Measurements from ENCODE around the gene SIPA1L3. TPM values are rescaled to one million over a fixed set of nuclear protein-coding genes. Genes with fewer than 3 reads are reported as not detected.

The SIPA1L3 gene
- polyA plus RNA-seq, 2 of the 4 experiments (the other 2 are of a cell fraction): 28.9 to 50.6 TPM

- TF ChIP-seq, protein P1, sequence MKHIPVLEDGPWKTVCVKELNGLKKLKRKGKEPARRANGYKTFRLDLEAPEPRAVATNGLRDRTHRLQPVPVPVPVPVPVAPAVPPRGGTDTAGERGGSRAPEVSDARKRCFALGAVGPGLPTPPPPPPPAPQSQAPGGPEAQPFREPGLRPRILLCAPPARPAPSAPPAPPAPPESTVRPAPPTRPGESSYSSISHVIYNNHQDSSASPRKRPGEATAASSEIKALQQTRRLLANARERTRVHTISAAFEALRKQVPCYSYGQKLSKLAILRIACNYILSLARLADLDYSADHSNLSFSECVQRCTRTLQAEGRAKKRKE (CRISPR knock-in tag; IDR thresholded peaks at IDR 0.05; ENCODE audit: low read depth): peak; percentile 85; the same call in 1 of the 2 replicates
- no peak for TF ChIP-seq ZC3H11A (IDR thresholded peaks at IDR 0.05)
- TF ChIP-seq MAZ (IDR thresholded peaks at IDR 0.05; ENCODE audit: borderline replicate concordance, low read depth, low read length): no peak
- peak; percentile 31 for TF ChIP-seq TFCP2L1 (CRISPR knock-in tag; IDR thresholded peaks at IDR 0.05)
- peak; percentile 51 for TF ChIP-seq SMC3 (IDR thresholded peaks at IDR 0.05)
- TF ChIP-seq SREBF2 (IDR thresholded peaks at IDR 0.05): no peak
- TF ChIP-seq JUN (IDR thresholded peaks at IDR 0.05): peak; percentile 82 to 85
- peak; percentile 44; the same call in 1 of the 2 replicates for TF ChIP-seq ZNF302 (CRISPR knock-in tag; IDR thresholded peaks at IDR 0.05)
- peak; percentile 99 for TF ChIP-seq MAX (IDR thresholded peaks at IDR 0.05)
- 0 out of 2 replicates have a peak, but pooled peaks have one; percentile 27 for TF ChIP-seq PHF8 (IDR thresholded peaks at IDR 0.05; ENCODE audit: borderline replicate concordance, low read depth)
- TF ChIP-seq ELK1 (IDR thresholded peaks at IDR 0.05; ENCODE audit: low read depth, low read length): no peak
- TF ChIP-seq RAD21 (conservative IDR thresholded peaks at IDR 0.05 in 1 of 2, IDR thresholded peaks at IDR 0.05 in 1 of 2): peak; percentile 22 to 46
- 0 out of 2 replicates have a peak, but pooled peaks have one; percentile 44 for TF ChIP-seq FOSB (CRISPR knock-in tag; IDR thresholded peaks at IDR 0.05)
- peak; percentile 68 for TF ChIP-seq RFX5 (IDR thresholded peaks at IDR 0.05)
- no peak for TF ChIP-seq ESRRA (IDR thresholded peaks at IDR 0.05; ENCODE audit: borderline replicate concordance, low read length)
- TF ChIP-seq CEBPB (IDR thresholded peaks at IDR 0.05): no peak
- peak; percentile 62 for TF ChIP-seq JUNB (IDR thresholded peaks at IDR 0.05)
- TF ChIP-seq EHF (CRISPR knock-in tag; IDR thresholded peaks at IDR 0.05): peak; percentile 94
Observed at GRCh38 chr19:37931881-37932655, 25.1 kb downstream of the SIPA1L3 start (continued).

DNA sequence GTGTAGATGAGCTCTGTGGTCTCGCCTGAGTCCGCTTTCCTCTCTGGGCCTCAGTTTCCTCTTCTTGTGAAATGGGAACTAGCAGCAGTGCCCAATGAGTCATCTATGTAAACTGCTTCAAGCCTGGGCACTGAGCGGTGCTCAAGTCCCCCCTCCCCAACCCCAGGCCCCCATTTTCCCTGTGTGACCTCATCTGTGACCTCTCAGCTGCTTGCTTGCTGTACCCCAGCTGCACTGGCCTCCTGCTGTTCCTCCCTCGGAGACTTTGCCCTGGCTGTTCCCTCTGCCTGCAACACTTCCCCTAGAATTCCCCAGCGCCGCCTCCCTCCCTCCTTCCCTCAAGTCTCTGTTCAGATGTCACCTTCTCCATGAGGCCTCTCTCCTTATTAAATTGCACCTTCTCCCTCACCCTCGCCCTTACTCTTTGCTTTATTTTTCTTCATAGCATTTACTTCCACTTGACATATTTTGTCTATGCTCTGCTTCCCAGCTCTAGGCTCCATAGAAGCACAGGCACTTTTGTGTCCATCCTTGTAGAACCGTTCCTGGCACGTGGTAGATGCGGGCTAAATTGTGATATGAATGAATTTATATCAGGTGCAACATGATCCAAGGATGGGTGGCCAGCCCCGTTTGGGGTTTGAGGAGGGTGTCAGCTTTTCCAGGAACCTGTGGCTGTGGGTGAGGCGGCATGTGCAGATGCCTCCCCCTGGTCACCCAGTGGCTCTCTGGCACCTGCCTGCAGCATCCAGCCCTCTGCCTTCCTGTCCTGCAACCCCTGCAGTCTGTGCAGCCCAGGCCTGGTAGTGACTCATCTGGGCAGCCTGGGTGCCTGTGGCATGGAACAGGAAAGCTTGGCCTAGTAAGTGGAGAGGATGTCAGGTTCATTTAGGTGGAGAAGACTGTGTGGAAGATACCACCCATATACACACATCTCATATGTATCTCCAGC lies 26.3 kb downstream of the SIPA1L3 start:
- Histone ChIP-seq H3K4me1 (peaks cover 57% of the 10 kb centered on the region), H3K4me3 (peak overlapping the region; percentile 51), H3K9me3 (peaks cover 38% of the 10 kb centered on the region), H3K27ac (peak overlapping the region; percentile 88 to 95), H3K4me2 (peak overlapping the region; percentile 95)
- DNase-seq (ENCODE audit: low read depth in 1 of 2, low spot score in 1 of 2) (peak; percentile 78 to 88), FAIRE-seq (peak; percentile 92), ATAC-seq (peak; percentile 57 to 62)
- POLR2A ChIA-PET: interaction anchor here (0.8 to 4.2 kb wide), 15 partner anchors 8 to 147 kb away, joined by 3 to 57 read pairs (median 5); partner anchors contain the start of genes SIPA1L3 and WDR87
- 9% methylated on average over 12 of the region's 12 CpGs for WGBS (ENCODE audit: missing lambda C conversion rate)
- CTCF ChIA-PET: interaction anchor here (0.7 to 5.2 kb wide), 23 partner anchors 7 to 281 kb away, joined by 3 to 57 read pairs (median 5); partner anchors contain the start of genes SIPA1L3 and WDR87
- TF ChIP-seq HES2 (IDR thresholded peaks at IDR 0.05) (no peak), MYC (IDR thresholded peaks at IDR 0.05; ENCODE audit: borderline replicate concordance, low read length) (peak; percentile 77; the same call in 1 of the 2 replicates), HOXB5 (CRISPR knock-in tag; IDR thresholded peaks at IDR 0.05) (0 out of 2 replicates have a peak, but pooled peaks have one; percentile 18), HOXA7 (CRISPR knock-in tag; IDR thresholded peaks at IDR 0.05) (peak; percentile 77; the same call in 1 of the 2 replicates), E2F6 (IDR thresholded peaks at IDR 0.05; ENCODE audit: borderline replicate concordance, low read depth) (peak; percentile 72; the same call in 1 of the 2 replicates), MAX (IDR thresholded peaks at IDR 0.05) (peak; percentile 94), FOSL2 (IDR thresholded peaks at IDR 0.05) (peak; percentile 45; the same call in 1 of the 2 replicates), FOSL2 (CRISPR knock-in tag; IDR thresholded peaks at IDR 0.05) (peak; percentile 86), ELK1 (IDR thresholded peaks at IDR 0.05; ENCODE audit: low read depth, low read length) (no peak), JUNB (IDR thresholded peaks at IDR 0.05) (peak; percentile 10; the same call in 1 of the 2 replicates), FOSB (CRISPR knock-in tag; IDR thresholded peaks at IDR 0.05) (peak; percentile 57; the same call in 1 of the 2 replicates), BHLHE40 (IDR thresholded peaks at IDR 0.05; ENCODE audit: low read depth, low read length) (0 out of 2 replicates have a peak, but pooled peaks have one; percentile 16)
- TF ChIP-seq, protein P2, sequence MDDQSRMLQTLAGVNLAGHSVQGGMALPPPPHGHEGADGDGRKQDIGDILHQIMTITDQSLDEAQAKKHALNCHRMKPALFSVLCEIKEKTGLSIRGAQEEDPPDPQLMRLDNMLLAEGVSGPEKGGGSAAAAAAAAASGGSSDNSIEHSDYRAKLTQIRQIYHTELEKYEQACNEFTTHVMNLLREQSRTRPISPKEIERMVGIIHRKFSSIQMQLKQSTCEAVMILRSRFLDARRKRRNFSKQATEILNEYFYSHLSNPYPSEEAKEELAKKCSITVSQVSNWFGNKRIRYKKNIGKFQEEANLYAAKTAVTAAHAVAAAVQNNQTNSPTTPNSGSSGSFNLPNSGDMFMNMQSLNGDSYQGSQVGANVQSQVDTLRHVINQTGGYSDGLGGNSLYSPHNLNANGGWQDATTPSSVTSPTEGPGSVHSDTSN (IDR thresholded peaks at IDR 0.05): no peak
- TF ChIP-seq, protein P1 (CRISPR knock-in tag; IDR thresholded peaks at IDR 0.05; ENCODE audit: low read depth): peak; percentile 41
